PC-9 (cell line): ENCODE measurements around the gene WDFY1.

Experiments
- EZH2 ChIP-seq: fragments of 200-600 bp; sonication (generic); IDR thresholded peaks from 2 replicates; pipeline ENCODE4 v1.8.0; 2017; ENCODE audit warnings: antibody characterized with exemption, low read depth
- TF ChIP-seq, protein P1 (sequence below): fragments of 200-600 bp; sonication (generic); conservative IDR thresholded peaks from 2 replicates; pipeline ENCODE4 v1.6.1; 2017; ENCODE audit warnings: mixed run types, antibody characterized with exemption, mild to moderate bottlenecking, moderate library complexity

DNA sequence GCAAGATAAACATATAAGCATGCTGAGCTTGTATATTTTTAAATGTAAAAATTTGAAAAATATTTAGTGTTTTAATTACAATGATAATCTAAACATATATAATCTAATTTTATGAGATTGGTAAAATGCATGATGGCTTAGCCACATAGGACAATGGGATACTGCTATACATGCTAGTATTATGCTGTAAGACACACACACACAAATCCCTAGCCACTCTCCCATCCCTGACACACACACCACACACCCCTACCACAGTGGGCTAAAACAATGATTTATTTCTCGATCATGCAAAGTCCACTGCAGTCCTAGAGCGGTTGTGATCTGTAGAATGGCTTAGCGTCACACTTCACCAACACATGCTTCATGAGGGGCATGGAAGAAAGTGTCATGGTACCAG lies 71.5 kb downstream of the WDFY1 start:
- TF ChIP-seq, protein P1, sequence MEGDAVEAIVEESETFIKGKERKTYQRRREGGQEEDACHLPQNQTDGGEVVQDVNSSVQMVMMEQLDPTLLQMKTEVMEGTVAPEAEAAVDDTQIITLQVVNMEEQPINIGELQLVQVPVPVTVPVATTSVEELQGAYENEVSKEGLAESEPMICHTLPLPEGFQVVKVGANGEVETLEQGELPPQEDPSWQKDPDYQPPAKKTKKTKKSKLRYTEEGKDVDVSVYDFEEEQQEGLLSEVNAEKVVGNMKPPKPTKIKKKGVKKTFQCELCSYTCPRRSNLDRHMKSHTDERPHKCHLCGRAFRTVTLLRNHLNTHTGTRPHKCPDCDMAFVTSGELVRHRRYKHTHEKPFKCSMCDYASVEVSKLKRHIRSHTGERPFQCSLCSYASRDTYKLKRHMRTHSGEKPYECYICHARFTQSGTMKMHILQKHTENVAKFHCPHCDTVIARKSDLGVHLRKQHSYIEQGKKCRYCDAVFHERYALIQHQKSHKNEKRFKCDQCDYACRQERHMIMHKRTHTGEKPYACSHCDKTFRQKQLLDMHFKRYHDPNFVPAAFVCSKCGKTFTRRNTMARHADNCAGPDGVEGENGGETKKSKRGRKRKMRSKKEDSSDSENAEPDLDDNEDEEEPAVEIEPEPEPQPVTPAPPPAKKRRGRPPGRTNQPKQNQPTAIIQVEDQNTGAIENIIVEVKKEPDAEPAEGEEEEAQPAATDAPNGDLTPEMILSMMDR, result no peak
- no peak for TF ChIP-seq EZH2
